Vagina (tissue), 2 donors: ENCODE measurements around the gene TPGS1. TPM values are rescaled to one million over a fixed set of nuclear protein-coding genes. Genes with fewer than 3 reads are reported as not detected.

Source experiments
- DNase-seq, 2 donors: peaks; one replicate each; pipeline ENCODE4 v3.0.0-alpha.2; 2017; ENCODE audit errors: extremely low spot score in 2 of 2
- H3K27ac ChIP-seq: fragments of 200-600 bp; sonication (generic); one replicate; pipeline ENCODE4 v1.5.1; 2019
- H3K27me3 ChIP-seq: fragments of 200-600 bp; sonication (generic); one replicate; pipeline ENCODE4 v1.5.1; 2019
- H3K36me3 ChIP-seq, 2 donors: fragments of 200-600 bp; sonication (generic); one replicate each; pipeline ENCODE4 v1.5.1; 2017 to 2019
- H3K4me1 ChIP-seq: fragments of 200-600 bp; sonication (generic); one replicate; pipeline ENCODE4 v1.5.1; 2019
- H3K4me3 ChIP-seq, 2 donors: fragments of 200-600 bp; sonication (generic); 1 replicate in 1 of 2; 2 replicates in 1 of 2; pipeline ENCODE4 v1.5.1; 2016 to 2019
- H3K9me3 ChIP-seq: fragments of 200-600 bp; sonication (generic); one replicate; pipeline ENCODE4 v1.5.1; 2019
- POLR2A ChIP-seq, 2 donors: fragments of 450-650 bp; IDR thresholded peaks; one replicate each; pipeline ENCODE4 v1.6.1; 2017; ENCODE audit warnings: antibody characterized with exemption in 2 of 2, mild to moderate bottlenecking in 2 of 2, moderate library complexity in 2 of 2
- POLR2AphosphoS5 ChIP-seq, 2 donors: sonication (generic); formaldehyde crosslinking; IDR thresholded peaks; one replicate each; pipeline ENCODE4 v1.9.0; 2017; ENCODE audit warnings: antibody characterized with exemption in 2 of 2, mild to moderate bottlenecking in 2 of 2, low read depth in 1 of 2; ENCODE audit not compliant: insufficient read depth in 1 of 2
- intact Hi-C: fragments of 100-400 bp; cut with DNase I; formaldehyde crosslinking; loops from one replicate; pipeline ENCODE4 v1.15.1; 2023
- total RNA-seq: library from RNA; depleted of rRNA; stranded (reverse); fragments of >200 nt; gene quantifications from one replicate; pipeline ENCODE4 v1.2.3, GENCODE V29; 2016
- TF ChIP-seq, protein P1 (sequence below), 3 experiments: fragments of 450-650 bp in 2 of 3; fragments of 200-600 bp in 1 of 3; sonication (generic) in 1 of 3; IDR thresholded peaks; one replicate each; pipeline ENCODE4 v1.5.1; 2017 to 2019; ENCODE audit warnings: antibody characterized with exemption in 3 of 3, mild to moderate bottlenecking in 2 of 3, moderate library complexity in 2 of 3

The TPGS1 gene
- total RNA-seq, 1 donor from 2014 or later: 39.5 TPM

DNA sequence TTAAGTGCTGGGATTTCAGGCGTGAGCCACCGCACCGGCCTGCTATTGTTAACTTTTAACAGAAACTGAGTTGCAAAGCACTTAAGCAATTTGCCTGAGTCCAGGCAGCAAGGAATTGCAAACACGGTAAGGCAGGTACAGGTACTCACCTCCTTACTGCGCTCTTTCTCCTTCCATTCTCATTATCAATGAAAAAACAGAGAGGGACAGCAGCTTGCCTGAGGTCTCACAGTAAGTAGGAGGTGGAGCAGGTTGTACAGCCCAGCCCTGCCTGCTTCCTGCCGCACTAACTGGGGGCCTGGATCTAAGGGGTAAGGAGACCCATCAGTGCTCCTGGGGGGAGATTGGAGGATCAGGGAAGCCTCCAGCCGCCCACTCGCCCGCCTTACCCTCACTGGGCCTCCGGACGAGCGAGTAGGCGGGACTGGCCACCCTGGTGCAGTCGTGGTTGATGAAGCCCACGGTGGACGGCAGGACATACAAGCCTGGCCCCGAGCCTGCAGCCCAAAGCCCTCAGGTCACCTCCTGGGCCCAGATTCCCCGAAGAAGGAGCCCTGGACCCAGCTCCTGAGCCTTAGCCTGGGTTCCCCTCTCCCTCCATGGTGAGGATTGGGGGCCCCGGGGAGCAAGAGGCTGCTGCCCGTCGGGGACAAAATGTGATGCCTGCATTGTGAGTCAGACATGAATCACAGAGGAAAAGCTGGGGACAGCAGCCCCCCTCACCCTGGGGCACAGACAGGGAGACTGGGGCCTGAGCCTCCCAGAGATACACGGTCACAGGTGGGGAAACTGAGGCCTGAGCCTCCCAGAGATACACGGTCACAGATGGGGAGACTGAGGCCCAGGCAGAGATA, 35.1 kb upstream of the TPGS1 start:
- DNase-seq: no peak
- Histone ChIP-seq H3K27ac (no peak overlapping the region), H3K27me3 (no peaks in the 10 kb centered on the region), H3K4me1 (no peaks in the 10 kb centered on the region), H3K36me3 (no peaks in the 10 kb centered on the region), H3K9me3 (no peaks in the 10 kb centered on the region), H3K4me3 (no peak overlapping the region)
- TF ChIP-seq, protein P1, sequence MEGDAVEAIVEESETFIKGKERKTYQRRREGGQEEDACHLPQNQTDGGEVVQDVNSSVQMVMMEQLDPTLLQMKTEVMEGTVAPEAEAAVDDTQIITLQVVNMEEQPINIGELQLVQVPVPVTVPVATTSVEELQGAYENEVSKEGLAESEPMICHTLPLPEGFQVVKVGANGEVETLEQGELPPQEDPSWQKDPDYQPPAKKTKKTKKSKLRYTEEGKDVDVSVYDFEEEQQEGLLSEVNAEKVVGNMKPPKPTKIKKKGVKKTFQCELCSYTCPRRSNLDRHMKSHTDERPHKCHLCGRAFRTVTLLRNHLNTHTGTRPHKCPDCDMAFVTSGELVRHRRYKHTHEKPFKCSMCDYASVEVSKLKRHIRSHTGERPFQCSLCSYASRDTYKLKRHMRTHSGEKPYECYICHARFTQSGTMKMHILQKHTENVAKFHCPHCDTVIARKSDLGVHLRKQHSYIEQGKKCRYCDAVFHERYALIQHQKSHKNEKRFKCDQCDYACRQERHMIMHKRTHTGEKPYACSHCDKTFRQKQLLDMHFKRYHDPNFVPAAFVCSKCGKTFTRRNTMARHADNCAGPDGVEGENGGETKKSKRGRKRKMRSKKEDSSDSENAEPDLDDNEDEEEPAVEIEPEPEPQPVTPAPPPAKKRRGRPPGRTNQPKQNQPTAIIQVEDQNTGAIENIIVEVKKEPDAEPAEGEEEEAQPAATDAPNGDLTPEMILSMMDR (IDR thresholded peaks at IDR 0.05): no peak
- TF ChIP-seq POLR2A (IDR thresholded peaks at IDR 0.05) (no peak), POLR2AphosphoS5 (IDR thresholded peaks at IDR 0.05; ENCODE audit: insufficient read depth in 1 of 2, low read depth in 1 of 2) (no peak)
- intact Hi-C loops: no loop called here

DNA sequence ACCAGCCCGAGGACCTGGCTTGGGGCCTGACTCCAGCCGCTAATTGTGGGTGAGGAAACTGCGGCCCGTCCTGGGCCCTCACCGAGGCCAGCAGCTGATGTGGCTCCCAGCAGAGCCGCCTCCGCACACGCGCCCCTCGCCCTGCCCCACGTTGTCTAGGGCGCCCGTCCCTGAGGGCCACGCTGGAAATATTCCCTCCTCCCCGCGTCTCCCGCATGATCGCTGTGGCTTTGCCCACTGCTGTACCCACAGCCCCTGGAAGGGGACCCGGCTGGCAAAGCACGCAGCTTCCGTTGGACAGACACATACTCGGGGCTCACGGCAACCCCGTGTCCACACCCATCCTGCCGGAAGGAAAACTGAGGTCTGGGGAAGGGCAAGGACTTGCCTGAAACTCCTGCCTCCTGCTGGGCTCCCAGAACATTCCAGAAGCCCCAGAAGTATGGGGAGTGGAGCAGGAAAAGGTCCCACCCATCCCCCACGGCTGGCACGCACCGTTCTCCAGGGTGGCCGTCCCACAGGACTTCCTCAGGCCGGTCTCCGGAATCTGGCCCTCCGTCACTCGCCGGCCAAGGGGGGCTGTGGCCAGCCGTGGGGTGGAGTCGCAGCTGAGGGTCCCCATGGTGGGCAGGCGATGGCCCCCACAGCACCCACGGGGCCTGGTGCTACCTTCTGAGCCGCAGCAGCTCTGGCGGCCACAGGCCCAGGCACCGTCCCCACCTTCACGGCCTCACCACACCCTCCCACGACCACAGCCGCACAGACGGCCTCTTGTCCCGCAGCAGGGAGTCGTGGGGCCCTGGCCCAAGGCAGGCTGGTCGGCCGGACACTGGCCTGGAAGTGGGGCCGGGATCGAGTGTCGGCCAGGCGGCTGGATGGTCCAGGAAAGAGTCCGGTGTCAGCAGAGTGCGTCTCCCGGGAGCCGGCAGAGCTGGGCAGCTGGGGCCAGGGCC, 32.9 kb upstream of the TPGS1 start:
- no peak for DNase-seq
- no peaks in the 10 kb centered on the region for H3K36me3 ChIP-seq
- intact Hi-C loops: no loop called here
- TF ChIP-seq POLR2AphosphoS5 (IDR thresholded peaks at IDR 0.05; ENCODE audit: insufficient read depth in 1 of 2, low read depth in 1 of 2) (no peak), POLR2A (IDR thresholded peaks at IDR 0.05) (no peak)
- TF ChIP-seq, protein P1 (IDR thresholded peaks at IDR 0.05): no peak
- no peaks in the 10 kb centered on the region for H3K27me3 ChIP-seq
- H3K4me1 ChIP-seq: no peaks in the 10 kb centered on the region
- H3K4me3 ChIP-seq: no peak overlapping the region
- H3K27ac ChIP-seq: no peak overlapping the region
- no peaks in the 10 kb centered on the region for H3K9me3 ChIP-seq

DNA sequence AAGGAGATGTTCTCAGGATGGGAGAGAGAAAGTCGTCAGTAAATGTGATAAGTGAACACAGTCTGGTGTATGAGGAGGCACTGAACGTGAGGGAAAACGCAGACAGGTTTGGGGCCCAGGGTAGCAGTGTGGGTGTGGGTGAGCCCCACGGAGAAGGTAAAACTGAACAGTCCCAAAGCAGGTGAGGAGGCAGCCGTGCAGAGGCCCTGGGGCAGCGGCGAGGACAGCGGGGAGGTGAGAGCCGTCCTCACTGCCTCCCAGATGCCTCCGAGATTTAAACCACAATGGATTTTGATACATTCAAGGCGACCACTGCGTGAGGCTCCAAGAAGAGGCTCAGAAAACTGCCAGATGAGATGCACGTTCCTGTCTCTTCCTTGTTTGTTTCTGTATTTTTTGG, 31.9 kb upstream of the TPGS1 start:
- H3K4me3 ChIP-seq: no peak overlapping the region
- no peaks in the 10 kb centered on the region for H3K9me3 ChIP-seq
- no peaks in the 10 kb centered on the region for H3K36me3 ChIP-seq
- H3K27me3 ChIP-seq: no peaks in the 10 kb centered on the region
- no peak overlapping the region for H3K27ac ChIP-seq
- intact Hi-C loops: no loop called here
- DNase-seq: no peak
- no peak for TF ChIP-seq POLR2AphosphoS5 (IDR thresholded peaks at IDR 0.05; ENCODE audit: insufficient read depth in 1 of 2, low read depth in 1 of 2)
- TF ChIP-seq POLR2A (IDR thresholded peaks at IDR 0.05): no peak
- TF ChIP-seq, protein P1 (IDR thresholded peaks at IDR 0.05): no peak
- H3K4me1 ChIP-seq: no peaks in the 10 kb centered on the region

DNA sequence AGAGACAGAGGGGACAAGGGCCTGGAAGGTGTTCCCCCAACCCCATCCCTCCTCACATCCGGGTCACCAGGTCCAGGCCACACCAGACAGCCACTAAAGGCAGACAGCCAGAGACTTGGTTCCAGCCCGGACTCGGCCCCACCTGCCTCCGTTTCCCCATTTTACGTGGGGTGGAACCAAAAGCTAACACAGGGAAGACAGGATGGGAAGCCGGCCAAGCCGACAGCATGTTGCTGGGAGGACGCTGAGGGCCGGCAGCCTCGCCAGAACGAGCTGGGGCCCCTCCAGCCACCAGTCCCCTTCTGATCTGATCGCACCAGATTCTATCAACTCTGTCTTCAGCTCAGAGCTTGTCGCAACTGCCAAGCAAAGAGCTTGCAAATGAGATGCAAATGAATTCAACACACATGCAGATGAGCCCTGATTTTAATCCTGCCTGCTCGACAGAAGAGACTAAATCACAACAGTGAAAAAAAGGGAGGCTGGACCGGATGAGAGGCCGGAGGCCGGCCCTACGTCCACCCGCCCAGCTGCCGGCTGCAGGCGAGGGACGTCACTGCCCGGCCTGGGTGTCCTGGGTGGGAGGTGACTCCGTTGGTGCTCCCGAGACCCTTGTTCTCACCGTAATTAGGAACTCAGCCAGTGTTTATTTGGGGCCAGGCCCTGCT, 28.9 kb upstream of the TPGS1 start:
- TF ChIP-seq POLR2A (IDR thresholded peaks at IDR 0.05): no peak
- no peak for TF ChIP-seq POLR2AphosphoS5 (IDR thresholded peaks at IDR 0.05; ENCODE audit: insufficient read depth in 1 of 2, low read depth in 1 of 2)
- TF ChIP-seq, protein P1 (IDR thresholded peaks at IDR 0.05): no peak
- no peak overlapping the region for H3K27ac ChIP-seq
- no peaks in the 10 kb centered on the region for H3K4me1 ChIP-seq
- no peaks in the 10 kb centered on the region for H3K9me3 ChIP-seq
- intact Hi-C loops: no loop called here
- no peaks in the 10 kb centered on the region for H3K27me3 ChIP-seq
- no peaks in the 10 kb centered on the region for H3K36me3 ChIP-seq
- H3K4me3 ChIP-seq: no peak overlapping the region
- no peak for DNase-seq
